PC-3 (cell line): Measurements from ENCODE around the gene GLYAT. TPM values are rescaled to one million over a fixed set of nuclear protein-coding genes. Genes with fewer than 3 reads are reported as not detected.

Experiments
- ATAC-seq: fragments of 200-7000 bp; cut with Tn5 transposase; 2 replicates; pipeline ENCODE4 v1.9.1; 2020; ENCODE audit warnings: mild to moderate bottlenecking, moderate library complexity
- BruUV-seq: library from RNA; stranded (reverse); fragments of 400-500 nt; replicated peaks from 2 replicates; lab custom pipeline; 2021; lab: Mats Ljungman, UMichigan
- CTCF ChIA-PET: fragments of 300-600 bp; sonication (Branson Sonifier 250); formaldehyde crosslinking; loops from one replicate; lab custom pipeline; 2022; ENCODE audit warnings: antibody characterized with exemption; lab: Charles Lee
- POLR2A ChIA-PET: fragments of 300-600 bp; sonication (Branson Sonifier 250); formaldehyde crosslinking; loops from one replicate; lab custom pipeline; 2022; ENCODE audit warnings: antibody characterized with exemption; ENCODE audit not compliant: unreplicated experiment; lab: Charles Lee
- DNase-seq: peaks from one replicate; pipeline ENCODE4 v3.0.0-alpha.2; 2015
- H2AFZ ChIP-seq: fragments of 300-600 bp; sonication (generic); 2 replicates; pipeline ENCODE4 v1.6.0; 2016; ENCODE audit warnings: antibody characterized with exemption, low read length
- H3F3A ChIP-seq: fragments of 300-600 bp; sonication (generic); one replicate; pipeline ENCODE4 v1.6.0; 2017; ENCODE audit warnings: antibody characterized with exemption, low read length, control low read depth, mild to moderate bottlenecking; ENCODE audit not compliant: unreplicated experiment
- H3K27ac ChIP-seq: fragments of 300-600 bp; sonication (generic); 2 replicates; pipeline ENCODE4 v1.5.1; 2016; ENCODE audit warnings: mild to moderate bottlenecking, low read length
- H3K27me3 ChIP-seq: fragments of 300-600 bp; sonication (generic); 2 replicates; pipeline ENCODE4 v1.6.1; 2016; ENCODE audit warnings: low read length, mixed read lengths
- H3K36me3 ChIP-seq: fragments of 300-600 bp; sonication (generic); 2 replicates; pipeline ENCODE4 v1.6.1; 2016; ENCODE audit warnings: low read depth, mixed run types, low read length, mixed read lengths
- H3K4me1 ChIP-seq: fragments of 300-600 bp; sonication (generic); 2 replicates; pipeline ENCODE4 v1.5.1; 2016; ENCODE audit warnings: low read length; ENCODE audit not compliant: insufficient read depth
- H3K4me2 ChIP-seq: fragments of 300-600 bp; sonication (generic); 2 replicates; pipeline ENCODE4 v1.6.0; 2016; ENCODE audit warnings: low read length
- H3K4me3 ChIP-seq: fragments of 300-600 bp; sonication (generic); 2 replicates; pipeline ENCODE4 v1.5.1; 2016; ENCODE audit warnings: mild to moderate bottlenecking, low read length, mixed read lengths
- H3K79me2 ChIP-seq: fragments of 300-600 bp; sonication (generic); 2 replicates; pipeline ENCODE4 v1.6.1; 2017; ENCODE audit warnings: low read length, mixed read lengths
- H3K9ac ChIP-seq: fragments of 300-600 bp; sonication (generic); 2 replicates; pipeline ENCODE4 v1.6.0; 2016; ENCODE audit warnings: mild to moderate bottlenecking, low read length
- H3K9me2 ChIP-seq: fragments of 300-600 bp; sonication (generic); replicated peaks from 2 replicates; pipeline ENCODE4 v1.6.1; 2016; ENCODE audit warnings: mixed run types, low read length, mixed read lengths
- H3K9me3 ChIP-seq: fragments of 300-600 bp; sonication (generic); 2 replicates; pipeline ENCODE4 v1.6.1; 2016; ENCODE audit warnings: low read length, mixed read lengths
- H4K20me1 ChIP-seq: fragments of 300-600 bp; sonication (generic); 2 replicates; pipeline ENCODE4 v1.6.1; 2016; ENCODE audit warnings: low read length, mixed read lengths
- EZH2 ChIP-seq: fragments of 300-600 bp; sonication (generic); IDR thresholded peaks from one replicate; pipeline ENCODE4 v1.6.1; 2017; ENCODE audit warnings: antibody characterized with exemption, mild to moderate bottlenecking, low read length; ENCODE audit not compliant: unreplicated experiment
- EZH2phosphoT487 ChIP-seq: fragments of 300-600 bp; sonication (generic); IDR thresholded peaks from 2 replicates; pipeline ENCODE4 v1.6.1; 2018; ENCODE audit warnings: mild to moderate bottlenecking, antibody characterized with exemption, low read length, borderline replicate concordance
- intact Hi-C: fragments of 100-400 bp; cut with micrococcal nuclease; formaldehyde crosslinking; loops from 2 replicates; pipeline ENCODE4 v1.9.0; 2023
- total RNA-seq: library from RNA; depleted of rRNA; stranded (reverse); fragments of >200 nt; gene quantifications from 2 replicates; pipeline ENCODE4 v1.2.3, GENCODE V29; 2014
- TF ChIP-seq, protein P1 (sequence below): fragments of 300-600 bp; sonication (generic); conservative IDR thresholded peaks from 2 replicates; pipeline ENCODE4 v1.5.1; 2017; ENCODE audit warnings: antibody characterized with exemption, low read depth, mild to moderate bottlenecking, low read length

Gene GLYAT
- total RNA-seq, 1 experiment from 2014 or later: not detected

DNA sequence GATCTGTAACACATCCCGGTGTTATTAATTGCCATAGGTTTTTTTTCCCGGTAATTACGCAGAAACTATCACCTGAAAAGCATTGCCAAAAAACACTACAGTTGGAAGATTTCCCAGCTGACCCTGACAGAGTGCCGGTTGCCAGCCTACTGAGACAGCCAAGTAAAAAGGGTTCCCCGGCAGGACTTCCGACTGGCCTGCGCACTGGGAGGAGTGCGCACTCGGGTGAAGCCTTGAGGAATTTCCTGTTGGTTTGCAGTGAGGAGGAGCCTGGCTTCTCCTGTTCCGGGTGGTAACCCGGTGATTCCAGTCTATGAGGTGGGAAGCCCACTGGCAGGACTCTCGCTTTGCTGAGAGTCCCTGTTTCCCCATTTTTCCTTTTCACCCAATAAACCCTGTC, 57.1 kb downstream of the GLYAT start:
- H3F3A ChIP-seq: no peaks in the 10 kb centered on the region
- no peak for TF ChIP-seq EZH2
- no peak for TF ChIP-seq EZH2phosphoT487
- H3K9ac ChIP-seq: no peak overlapping the region
- peaks cover 9% of the 10 kb centered on the region; the same call in 1 of the 2 replicates for H3K27me3 ChIP-seq
- no peaks in the 10 kb centered on the region for H3K9me2 ChIP-seq
- H4K20me1 ChIP-seq: no peaks in the 10 kb centered on the region
- no peak overlapping the region for H3K4me2 ChIP-seq
- BruUV-seq: no TSS peak
- H3K9me3 ChIP-seq: no peaks in the 10 kb centered on the region
- ATAC-seq: no peak
- ChIA-PET CTCF (interaction anchor here (0.6 kb wide), 1 partner anchor 98 kb away, joined by 3 read pairs; no protein-coding TSS in a partner anchor), POLR2A (interaction anchor here (0.6 kb wide), 1 partner anchor 15 kb away, joined by 3 read pairs; no protein-coding TSS in a partner anchor)
- H3K4me1 ChIP-seq: no peaks in the 10 kb centered on the region
- no peaks in the 10 kb centered on the region for H3K79me2 ChIP-seq
- H2AFZ ChIP-seq: no peak overlapping the region
- H3K36me3 ChIP-seq: no peaks in the 10 kb centered on the region
- no peak for DNase-seq
- intact Hi-C loops: loop anchor here (1.0 to 5.0 kb wide), 3 partner anchors 20 to 113 kb away; no protein-coding TSS in a partner anchor
- H3K4me3 ChIP-seq: no peak overlapping the region
- no peak overlapping the region for H3K27ac ChIP-seq

DNA sequence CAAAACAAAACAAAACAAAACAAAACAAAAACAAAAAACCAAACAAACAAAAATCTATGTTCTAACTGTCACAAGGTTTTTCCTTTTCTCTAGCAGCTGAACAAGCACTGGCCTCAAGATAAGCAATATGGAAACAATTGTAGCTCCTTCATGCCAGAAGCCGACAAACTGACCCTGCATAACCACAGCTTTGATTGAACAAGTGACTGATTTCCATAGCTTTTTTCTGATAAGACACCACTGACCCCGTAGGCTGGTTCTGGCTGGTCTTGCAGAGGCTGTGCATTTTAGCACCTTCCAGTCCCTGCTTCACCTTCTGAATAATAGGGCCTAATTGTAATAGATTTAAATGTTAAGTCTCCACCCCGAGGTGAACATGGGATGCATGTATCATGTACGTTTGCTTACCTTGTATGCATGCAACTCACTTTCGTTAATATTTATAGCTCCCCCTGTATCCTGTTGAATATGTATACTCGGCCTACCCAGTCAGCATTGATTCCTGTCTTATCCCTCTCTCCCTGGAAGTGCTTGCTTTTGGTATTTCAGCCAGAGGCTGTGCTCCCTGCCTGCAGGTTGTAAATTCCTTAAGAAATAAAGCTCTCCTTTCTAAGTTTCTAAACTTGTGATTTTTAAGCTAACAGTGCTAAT, 59.6 kb downstream of the GLYAT start:
- POLR2A ChIA-PET: interaction anchor here (0.6 kb wide), 1 partner anchor 945 kb away, joined by 4 read pairs; no protein-coding TSS in a partner anchor
- TF ChIP-seq EZH2phosphoT487: no peak
- no peak for TF ChIP-seq EZH2
- TF ChIP-seq, protein P1, sequence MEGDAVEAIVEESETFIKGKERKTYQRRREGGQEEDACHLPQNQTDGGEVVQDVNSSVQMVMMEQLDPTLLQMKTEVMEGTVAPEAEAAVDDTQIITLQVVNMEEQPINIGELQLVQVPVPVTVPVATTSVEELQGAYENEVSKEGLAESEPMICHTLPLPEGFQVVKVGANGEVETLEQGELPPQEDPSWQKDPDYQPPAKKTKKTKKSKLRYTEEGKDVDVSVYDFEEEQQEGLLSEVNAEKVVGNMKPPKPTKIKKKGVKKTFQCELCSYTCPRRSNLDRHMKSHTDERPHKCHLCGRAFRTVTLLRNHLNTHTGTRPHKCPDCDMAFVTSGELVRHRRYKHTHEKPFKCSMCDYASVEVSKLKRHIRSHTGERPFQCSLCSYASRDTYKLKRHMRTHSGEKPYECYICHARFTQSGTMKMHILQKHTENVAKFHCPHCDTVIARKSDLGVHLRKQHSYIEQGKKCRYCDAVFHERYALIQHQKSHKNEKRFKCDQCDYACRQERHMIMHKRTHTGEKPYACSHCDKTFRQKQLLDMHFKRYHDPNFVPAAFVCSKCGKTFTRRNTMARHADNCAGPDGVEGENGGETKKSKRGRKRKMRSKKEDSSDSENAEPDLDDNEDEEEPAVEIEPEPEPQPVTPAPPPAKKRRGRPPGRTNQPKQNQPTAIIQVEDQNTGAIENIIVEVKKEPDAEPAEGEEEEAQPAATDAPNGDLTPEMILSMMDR: no peak
- H3K9ac ChIP-seq: no peak overlapping the region
- H3K27ac ChIP-seq: no peak overlapping the region
- no peaks in the 10 kb centered on the region for H3K79me2 ChIP-seq
- CTCF ChIA-PET: interaction anchor here (0.7 kb wide), 2 partner anchors 482 to 912 kb away, joined by 3 to 4 read pairs; no protein-coding TSS in a partner anchor
- no peak overlapping the region for H2AFZ ChIP-seq
- intact Hi-C loops: no loop called here
- H3K9me3 ChIP-seq: no peaks in the 10 kb centered on the region
- H3K4me3 ChIP-seq: no peak overlapping the region
- no peak overlapping the region for H3K4me2 ChIP-seq
- no TSS peak for BruUV-seq
- no peaks in the 10 kb centered on the region for H3K4me1 ChIP-seq
- no peaks in the 10 kb centered on the region for H4K20me1 ChIP-seq
- no peaks in the 10 kb centered on the region for H3K27me3 ChIP-seq
- H3K9me2 ChIP-seq: no peaks in the 10 kb centered on the region
- H3K36me3 ChIP-seq: no peaks in the 10 kb centered on the region
- ATAC-seq: no peak
- no peak for DNase-seq
- no peaks in the 10 kb centered on the region for H3F3A ChIP-seq

GRCh38 chr11:58659910-58660570, 71.7 kb downstream of the GLYAT start:
- no peaks in the 10 kb centered on the region for H3K79me2 ChIP-seq
- no peaks in the 10 kb centered on the region for H3K27me3 ChIP-seq
- intact Hi-C loops: loop anchor here (1.0 kb wide), 1 partner anchor 87 kb away; no protein-coding TSS in a partner anchor
- TF ChIP-seq, protein P1: no peak
- TF ChIP-seq EZH2: no peak
- no peak for TF ChIP-seq EZH2phosphoT487
- no peaks in the 10 kb centered on the region for H3K9me3 ChIP-seq
- H3F3A ChIP-seq: peaks cover 9% of the 10 kb centered on the region
- H3K4me1 ChIP-seq: peaks cover 32% of the 10 kb centered on the region
- peak overlapping the region; percentile 85 for H3K27ac ChIP-seq
- ChIA-PET CTCF (interaction anchor here (0.6 to 0.9 kb wide), 2 partner anchors 30 to 136 kb away, joined by 3 read pairs; no protein-coding TSS in a partner anchor), POLR2A (interaction anchor here (0.5 to 0.7 kb wide), 2 partner anchors 15 to 425 kb away, joined by 3 to 4 read pairs; no protein-coding TSS in a partner anchor)
- ATAC-seq (peak; percentile 62), DNase-seq (peak; percentile 58)
- no peaks in the 10 kb centered on the region for H3K9me2 ChIP-seq
- H3K36me3 ChIP-seq: no peaks in the 10 kb centered on the region
- peak overlapping the region; percentile 24 for H3K9ac ChIP-seq
- peak overlapping the region; percentile 29; the same call in 1 of the 2 replicates for H3K4me3 ChIP-seq
- H3K4me2 ChIP-seq: peak overlapping the region; percentile 73
- no TSS peak for BruUV-seq
- no peaks in the 10 kb centered on the region for H4K20me1 ChIP-seq
- 0 out of 2 replicates have a peak overlapping the region, but pooled peaks have one; percentile 10 for H2AFZ ChIP-seq
